Iris pigment epithelial cell (primary cell): ENCODE data around the gene CAMTA1.
A peak's percentile ranks its signal among the peaks of the same experiment; 100 is the strongest.
"Not testable (repeated sequence)": the region's sequence is repeated elsewhere in the genome, so short reads cannot be mapped to it uniquely, and the experiment has no call there.

Experiments used
- DNase-seq: peaks from one replicate; pipeline ENCODE4 v3.0.0-alpha.2; 2011; ENCODE audit warnings: low read depth

Gene CAMTA1

DNA sequence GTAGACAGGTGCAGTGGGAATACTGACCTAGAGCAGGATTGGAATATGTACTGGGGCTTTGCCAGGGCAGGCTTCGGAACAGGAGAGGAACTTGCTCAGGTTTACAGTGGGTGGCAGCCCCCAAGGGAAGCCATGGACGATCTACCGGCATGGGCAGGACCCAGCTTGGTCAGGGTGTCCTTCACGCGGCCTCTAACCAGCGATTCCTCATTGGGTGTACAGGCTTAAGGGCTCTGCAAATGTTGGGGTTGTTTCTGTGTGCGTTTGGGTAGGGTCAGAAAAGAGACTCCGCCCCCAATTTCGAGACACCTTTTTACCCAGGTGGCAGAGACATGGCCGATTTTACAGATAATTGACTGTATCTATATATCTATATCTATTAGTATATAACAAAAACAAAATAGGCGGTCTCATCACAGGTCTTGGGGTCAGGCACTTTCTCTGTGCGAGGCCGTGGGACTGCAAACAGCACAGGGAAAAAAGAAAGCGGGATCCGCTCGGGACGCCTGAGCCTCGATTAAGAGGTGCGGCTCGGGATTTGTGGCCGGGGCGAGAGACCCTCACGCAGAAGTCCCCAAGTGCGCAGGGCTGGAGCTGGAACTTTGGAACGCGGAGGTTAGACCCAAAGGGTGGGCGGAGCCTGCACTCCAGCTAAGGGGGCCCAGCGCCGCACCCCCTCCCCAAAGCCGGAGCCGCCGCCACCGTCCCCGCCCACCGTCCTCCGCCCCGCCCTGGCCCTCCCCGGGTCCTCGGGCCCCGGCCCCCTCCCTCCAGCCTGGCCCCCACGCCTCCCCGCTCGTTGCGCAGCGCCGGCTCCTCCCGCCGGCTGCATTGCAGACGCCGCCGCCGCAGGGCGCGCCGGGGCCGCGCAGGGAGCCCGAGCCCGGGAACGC lies 918.3 kb downstream of the CAMTA1 start:
- DNase-seq, result no peak

DNA sequence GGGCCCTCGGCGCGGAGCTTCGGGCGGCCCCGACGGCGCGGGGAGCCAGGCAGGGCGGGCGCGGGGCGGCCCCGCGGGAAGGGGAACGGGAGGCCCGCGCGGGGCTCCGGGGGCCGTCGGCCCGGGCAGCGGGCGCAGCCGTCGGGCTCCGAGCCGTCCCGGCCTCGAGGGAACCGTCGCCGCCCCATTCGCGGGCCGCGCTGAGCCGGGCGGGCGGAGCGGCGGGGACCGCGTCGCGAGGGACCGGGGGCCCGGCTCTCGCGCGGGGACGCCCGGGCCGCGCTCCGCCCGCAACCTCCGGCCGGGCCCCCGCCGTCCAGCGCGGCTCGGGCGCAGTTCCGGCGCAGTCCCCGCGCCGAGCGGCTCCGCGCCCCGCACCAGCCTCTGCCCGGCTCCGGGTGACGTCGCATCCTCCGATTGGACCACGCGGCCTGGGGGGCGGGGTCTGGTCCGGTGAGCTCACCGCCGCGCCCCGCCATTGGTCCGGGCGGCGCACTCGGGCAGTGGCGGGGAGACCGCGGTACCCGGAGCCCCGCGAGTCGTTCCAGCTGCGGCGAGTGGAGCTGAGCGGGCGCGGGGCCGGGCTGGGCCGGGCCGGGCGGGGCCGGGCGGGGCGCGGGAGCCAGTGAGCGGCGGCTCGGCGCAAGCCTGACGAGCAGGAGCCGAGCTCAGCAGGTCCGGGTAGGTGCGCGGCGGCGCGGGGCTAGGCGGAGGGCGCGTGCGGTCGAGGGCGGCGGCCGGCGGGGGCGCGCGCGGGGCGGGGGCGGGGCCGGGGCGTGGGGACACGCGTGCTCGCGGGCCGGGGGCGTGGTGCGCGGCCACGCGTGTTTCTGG lies 919.2 kb downstream of the CAMTA1 start:
- peak; percentile 89 for DNase-seq

DNA sequence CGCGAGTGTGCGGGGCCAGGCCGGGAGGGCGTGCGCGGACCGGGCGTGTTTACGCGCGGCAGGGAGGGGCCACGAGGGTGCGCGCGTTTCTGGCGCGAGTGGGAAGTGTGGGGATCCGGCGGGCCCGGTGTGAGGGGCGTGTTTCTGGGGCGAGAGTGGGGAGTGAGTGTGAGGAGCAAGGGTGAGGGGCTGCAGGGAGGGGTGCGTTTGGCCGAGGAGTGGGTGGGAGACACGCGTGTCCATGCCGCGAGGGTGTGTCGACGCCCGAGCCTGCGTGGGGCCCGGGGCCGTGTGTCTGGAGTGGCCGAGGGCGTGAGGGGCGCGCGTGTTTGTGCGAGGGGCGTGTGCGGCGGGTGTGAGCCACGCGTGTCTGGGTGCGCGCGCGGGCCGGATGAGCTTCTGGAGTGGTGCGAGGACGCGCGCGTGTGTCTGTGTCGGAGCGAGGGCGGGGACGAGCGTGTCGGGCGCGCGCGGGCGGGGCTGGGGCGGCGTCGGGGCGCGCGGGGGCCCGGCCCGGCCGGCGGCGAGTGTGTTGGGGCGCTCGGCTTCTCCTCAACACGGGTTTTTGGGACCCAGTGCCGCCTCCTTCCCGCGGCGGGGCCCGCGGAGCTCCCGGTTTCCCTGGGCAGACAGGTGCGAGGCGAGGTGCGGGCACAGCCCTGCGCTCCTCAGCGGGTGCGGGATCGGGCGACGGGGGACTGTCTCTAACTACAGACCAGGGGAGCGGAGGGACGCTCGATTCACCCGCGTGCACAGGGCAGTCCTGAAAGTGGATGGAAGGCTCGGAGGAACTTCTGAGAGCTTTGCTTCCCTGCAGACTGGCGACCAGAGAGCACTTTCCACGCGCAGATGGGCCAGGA lies 920.0 kb downstream of the CAMTA1 start:
- no peak for DNase-seq

DNA sequence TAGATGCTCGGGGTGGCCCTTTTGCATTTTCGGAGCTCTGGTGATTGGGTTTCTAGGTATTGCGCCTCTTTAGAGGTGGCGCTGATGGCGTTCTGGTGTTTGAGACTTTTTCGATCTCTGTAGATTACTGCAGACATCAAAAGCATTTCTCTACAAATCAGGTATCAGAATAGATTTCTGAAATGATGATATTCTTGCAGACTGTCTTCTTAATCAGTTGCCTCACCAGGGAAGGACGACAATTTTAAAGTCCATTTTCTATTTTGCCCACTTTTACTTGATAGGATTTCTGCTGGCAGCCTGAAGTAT lies 920.6 kb downstream of the CAMTA1 start:
- no peak for DNase-seq

DNA sequence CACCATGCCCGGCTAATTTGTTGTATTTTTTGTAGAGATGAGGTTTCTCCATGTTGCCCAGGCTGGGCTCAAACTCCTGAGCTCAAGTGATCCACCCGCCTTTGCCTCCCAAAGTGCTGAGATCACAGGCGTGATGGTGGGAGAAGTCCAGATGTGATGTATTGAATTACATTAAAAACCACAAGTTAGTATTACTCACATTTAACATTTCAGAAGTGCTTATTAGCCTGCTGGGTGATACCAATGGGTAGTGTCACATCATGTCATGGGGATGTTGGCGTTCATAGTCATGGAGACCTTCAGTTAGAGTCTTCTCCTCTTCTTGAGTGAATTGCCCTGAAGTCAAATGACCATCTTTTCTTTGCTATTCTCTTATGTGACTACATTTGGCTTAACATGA lies 922.3 kb downstream of the CAMTA1 start:
- DNase-seq, result no peak

DNA sequence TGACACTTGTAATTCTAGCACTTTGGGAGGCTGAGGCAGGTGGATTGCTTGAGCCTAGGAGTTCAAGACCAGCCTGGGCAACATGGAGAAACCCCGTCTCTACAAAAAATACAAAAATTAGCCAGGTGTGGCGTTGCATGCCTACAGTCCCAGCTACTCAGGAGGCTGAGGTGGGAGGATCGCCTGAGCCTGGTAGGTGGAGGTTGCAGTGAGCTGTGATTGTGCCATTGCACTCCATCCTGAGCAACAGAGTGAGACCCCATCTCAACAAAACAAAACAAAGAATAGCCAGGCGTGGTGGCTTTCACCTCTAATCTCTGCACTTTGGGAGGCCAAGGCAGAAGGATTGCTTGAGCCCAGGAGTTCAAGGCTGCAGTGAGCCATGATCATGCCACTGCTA lies 922.8 kb downstream of the CAMTA1 start:
- DNase-seq, result not testable (repeated sequence)

DNA sequence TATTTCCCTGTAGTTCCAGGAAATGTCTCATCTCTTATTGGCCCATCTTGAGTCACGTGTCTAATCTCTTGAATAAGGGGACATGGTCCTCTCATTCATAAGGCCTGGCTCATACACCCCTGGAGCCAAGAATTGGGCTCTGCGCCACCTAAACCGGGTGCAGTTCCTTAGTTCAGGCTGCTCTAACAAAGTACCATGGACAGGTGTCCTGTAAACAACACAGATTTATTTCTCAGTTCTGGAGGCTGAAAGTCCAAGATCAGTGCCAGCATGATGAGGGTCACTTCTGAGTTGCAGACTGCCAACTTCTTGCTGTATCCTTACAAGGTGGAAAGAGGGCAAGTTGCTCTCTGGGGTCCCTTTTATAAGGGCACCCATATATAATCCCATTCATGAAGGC lies 925.6 kb downstream of the CAMTA1 start:
- DNase-seq, result no peak

DNA sequence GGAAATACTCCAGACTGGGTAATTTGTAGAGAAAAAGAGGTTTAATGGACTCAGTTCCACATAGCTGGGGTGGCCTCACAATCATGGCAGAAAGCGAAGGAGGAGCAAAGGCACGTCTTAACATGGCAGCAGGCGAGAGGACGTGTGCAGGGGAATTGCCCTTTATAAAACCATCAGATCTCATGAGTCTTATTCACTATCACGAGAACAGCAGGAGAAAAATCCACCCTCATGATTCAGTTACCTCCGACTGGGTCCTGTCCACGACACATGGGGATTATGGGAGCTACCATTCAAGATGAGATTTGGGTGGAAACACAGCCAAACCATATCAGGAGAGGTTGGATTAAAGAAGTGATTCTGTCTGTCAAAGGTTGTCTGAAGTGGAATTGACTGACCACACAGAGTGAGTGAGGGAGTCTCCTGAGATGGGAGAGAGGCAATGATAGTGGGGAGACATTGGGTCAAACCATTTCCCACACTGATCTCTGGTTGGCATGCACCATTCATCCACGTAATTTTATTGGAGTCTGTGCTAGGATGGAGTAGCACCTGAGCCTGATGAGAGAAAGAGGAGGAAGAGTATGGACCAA lies 927.6 kb downstream of the CAMTA1 start:
- no peak for DNase-seq

DNA sequence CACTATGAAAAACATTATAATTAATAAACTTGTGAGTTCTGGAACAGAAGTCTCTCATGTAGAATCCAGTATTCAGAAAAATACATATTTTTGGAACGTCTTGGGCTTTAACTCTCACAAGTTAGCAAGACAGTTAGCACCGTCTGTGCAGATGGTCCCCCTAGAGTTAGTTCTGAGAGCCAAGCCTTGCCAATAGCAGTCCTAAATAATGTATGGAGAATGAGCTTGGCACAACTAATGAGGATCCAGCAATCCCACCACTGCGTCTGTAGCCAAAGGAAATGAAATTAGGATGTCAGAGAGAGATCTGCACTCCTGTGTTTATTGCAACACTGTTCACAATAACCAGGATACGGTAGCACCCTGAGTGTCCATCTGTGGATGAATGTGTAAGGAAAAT lies 931.3 kb downstream of the CAMTA1 start:
- DNase-seq, result no peak

DNA sequence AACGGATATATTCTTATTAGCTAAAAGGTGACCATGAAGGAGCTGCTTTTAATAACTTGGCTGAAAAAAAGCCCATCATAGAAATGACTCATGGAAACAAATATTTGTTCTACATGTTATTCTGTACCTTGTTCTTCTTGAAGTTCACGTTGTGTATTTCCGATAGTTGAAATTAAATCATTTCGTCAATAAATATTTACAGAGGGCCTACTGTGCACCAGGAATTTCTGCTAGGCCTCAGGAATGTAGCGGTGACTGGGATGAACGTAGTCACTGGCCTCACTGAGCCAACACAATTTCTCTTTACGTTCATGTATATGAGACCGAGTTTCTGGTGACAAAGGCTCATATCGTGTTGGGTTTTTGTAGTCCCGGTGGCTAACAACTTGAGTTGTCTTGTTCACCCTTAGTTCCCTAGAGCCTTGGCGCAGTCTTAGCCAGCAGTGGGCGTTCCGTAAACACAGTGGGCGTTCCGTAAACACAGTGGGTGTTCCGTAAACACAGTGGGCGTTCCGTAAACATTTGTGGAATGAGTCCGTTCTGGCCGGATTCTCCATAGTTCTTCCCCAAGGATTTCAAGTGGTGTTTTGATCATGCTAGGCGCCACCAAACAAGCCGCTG lies 932.6 kb downstream of the CAMTA1 start:
- no peak for DNase-seq

DNA sequence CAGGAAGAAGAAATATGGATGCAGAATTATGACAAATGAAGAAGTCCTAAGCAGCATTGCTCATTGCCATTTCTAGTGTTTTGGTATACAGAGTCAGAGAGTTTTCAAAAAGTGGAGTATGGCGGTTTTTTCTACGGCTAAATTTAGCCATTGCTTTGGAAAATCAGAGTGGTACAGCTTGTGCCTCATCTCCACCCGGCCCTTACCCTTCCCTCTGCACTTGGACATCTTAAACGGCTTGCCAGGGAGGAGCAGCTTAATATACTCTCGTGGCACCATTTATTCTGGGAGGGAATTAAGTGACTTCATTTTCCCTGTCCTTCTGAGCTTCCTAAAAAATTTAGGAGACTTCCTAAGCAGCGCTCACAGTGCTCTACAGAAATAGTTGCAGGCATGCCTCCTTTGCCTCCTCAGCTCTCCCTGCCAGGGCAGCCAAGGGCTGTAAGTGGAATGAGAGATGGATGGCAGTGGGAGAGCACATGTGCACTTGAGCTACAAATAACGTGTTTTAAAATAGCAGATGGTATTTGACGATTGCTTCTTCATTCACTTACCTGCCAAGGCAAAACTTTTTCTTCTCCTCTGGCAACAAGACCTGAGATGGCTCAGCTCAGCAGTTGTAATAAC lies 934.3 kb downstream of the CAMTA1 start:
- no peak for DNase-seq

DNA sequence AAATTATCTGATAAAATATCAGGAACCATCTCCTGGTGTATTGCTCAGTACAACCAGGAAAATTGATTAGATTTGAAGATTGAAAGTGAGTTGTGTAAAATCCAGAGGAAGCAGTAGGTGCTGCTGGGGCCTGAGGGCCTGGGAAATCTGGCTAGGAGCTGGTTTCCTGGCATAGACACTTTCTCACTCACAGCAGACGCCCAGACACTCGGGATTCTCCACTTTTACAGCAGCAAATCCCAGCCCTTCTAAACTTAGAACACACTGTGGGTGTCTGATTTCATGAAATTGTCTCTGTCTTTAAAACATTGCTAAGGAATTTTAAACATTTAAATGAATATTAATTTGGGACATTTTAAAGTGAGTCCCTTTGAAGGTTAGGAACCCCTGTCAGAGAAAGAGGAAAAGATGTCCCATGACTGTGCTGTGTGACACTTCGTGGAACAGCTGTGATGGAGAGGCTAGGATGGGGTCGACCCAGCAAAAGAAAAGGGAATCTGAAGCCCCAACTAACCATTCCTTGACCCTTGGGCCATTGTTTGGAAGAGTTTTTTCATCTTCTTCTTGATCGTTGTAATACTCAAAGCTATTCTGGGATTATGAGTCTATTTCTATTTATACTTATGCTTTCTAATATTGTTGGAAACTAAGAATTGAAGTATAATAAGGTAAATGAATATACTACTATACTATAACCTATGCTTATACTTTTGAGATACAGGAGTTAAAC lies 936.9 kb downstream of the CAMTA1 start:
- peak; percentile 10 for DNase-seq

DNA sequence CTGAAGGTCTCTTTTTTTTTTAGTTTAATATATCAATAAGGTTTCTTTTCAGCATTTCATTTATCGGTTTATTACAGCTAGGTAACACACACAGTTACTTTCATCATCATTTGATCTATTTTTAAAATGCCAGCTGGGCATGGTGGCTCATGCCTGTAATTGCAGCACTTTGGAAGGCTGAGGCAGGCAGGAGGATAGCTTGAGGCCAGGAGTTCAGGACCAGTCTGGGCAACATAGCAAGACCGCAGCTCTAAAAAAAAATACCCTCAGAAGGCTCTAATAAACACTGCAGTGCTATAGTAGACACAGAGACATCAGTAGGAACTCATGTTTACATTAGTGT lies 937.4 kb downstream of the CAMTA1 start:
- no peak for DNase-seq

DNA sequence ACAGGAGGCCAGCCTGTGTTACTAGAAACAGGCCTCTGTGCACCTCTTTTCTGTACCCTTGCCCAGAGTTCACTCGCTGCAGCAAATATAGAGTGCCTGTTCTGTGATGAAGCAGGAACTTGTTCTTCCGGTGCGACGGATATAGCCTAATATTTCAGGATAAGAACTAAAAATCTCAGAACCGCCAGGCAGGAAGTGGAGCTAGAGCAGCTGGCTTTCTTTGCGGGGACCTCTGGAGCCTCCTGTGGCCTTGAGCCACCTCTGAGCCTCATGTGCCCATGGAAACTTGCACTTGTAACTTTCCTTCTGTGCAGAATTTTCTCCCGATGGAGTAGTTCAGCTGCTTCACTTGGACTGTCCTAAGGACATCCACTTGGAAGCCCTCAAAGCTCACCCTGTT lies 941.4 kb downstream of the CAMTA1 start:
- DNase-seq, result no peak

DNA sequence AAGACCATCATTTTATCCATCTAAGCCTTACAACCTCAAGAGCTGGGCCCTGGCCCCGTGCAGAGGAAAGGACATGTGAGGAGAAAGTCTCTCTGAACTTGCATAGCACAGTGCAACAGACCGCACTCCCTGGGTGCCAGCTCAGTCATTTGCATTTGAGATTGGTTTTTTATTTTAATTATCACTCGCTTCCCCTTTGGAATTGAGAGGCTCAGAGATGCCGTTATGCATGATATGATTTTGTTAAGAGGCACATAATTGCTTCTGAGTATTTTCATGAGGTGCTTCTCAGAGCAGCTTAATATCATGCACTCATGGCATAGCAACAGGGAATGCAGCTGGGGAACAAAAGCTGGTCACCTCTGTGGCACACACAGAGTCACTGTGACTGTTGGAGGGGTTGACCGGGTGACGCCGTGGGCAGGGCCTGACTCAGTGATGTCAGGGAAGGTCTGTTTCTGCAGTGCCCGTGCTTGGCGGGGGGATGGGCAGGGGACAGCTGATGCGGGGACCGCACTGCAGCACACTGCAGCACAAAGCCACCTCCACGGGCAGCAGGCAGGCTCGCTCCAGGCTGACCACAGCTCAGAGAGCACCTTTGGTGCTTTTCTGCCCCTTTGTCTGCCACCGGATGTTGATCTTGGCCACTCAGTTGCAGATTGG lies 942.7 kb downstream of the CAMTA1 start:
- DNase-seq, result no peak

DNA sequence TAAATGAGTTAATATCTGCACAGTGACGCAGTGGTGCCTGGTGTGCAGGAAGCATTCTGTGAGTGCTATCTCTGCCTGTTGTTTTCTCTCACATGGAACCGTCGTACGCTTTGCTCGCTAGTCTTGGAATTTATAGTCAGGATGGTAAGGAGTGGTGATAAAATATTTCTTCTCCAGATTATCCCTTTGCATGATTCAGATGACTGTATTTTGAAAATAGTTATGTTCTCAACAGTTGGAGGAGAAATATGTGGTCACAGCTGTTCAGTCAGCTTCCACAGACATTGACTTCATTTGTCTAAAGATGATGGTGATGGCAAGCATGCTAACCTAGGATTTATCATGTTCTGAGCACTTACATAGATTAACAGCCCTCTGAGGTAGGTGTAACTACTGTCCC lies 944.5 kb downstream of the CAMTA1 start:
- no peak for DNase-seq

DNA sequence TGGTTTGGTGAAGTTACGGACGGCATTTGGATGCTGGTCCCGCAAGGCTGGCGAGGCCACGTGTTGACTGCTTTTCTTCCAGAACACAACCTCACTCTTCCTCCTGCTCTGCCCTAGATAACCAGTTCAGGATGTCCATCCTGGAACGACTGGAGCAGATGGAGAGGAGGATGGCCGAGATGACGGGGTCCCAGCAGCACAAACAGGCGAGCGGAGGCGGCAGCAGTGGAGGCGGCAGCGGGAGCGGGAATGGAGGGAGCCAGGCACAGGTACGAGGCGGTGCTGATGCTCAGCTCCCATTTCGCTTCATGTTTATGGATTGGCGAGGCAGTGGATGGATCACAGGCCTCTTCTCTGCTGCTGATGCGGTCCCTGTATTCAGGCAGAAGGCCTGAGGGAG lies 947.1 kb downstream of the CAMTA1 start:
- no peak for DNase-seq

DNA sequence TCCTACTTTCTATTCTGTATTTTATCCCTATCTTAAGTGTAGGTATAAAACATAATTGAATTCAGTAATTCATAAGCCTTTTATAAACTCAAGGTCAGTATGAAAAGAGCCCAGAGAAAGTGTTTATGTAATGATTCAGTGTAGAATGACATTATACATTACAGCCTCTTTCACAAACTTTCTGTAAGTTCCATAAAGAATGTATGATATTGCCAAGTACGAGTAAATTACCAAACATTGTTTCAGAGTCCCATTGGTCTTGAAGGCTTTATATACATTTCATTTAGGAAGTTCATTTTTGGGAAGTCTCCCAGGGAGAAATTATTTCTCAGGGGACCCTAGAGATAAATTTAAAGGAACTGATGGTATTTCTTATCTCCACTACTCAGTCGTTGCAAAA lies 948.0 kb downstream of the CAMTA1 start:
- peak; percentile 3 for DNase-seq

DNA sequence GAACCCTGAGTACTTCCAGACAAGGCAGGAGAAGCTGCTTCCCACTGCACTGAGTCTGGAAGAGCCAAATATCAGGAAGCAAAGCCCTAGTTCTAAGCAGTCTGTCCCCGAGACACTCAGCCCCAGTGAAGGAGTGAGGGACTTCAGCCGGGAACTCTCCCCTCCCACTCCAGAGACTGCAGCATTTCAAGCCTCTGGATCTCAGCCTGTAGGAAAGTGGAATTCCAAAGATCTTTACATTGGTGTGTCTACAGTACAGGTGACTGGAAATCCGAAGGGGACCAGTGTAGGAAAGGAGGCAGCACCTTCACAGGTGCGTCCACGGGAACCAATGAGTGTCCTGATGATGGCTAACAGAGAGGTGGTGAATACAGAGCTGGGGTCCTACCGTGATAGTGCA lies 952.8 kb downstream of the CAMTA1 start:
- no peak for DNase-seq

DNA sequence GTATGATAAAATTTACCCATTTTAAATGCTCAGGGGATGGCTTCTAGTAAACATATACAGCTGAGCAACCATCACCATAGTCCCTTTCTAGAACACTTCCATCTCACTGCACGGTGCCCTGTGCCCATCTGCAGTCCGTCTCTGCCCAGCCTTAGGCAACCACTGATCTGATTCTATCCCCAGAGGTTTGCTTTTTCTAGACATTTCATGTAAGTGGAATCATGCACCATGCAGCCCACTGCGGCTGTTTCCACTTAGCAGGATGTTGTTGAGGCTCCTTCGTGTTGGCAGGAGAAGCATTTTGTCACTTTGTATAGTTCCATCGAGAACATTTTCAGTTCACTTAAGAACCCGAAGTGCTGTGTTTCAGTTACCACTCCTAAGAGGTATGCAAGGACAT lies 958.1 kb downstream of the CAMTA1 start:
- DNase-seq, result no peak
